Measurements from ENCODE around the gene COX6B2.

Gene COX6B2

GRCh38 chr19:55379174-55379573 lies 24.7 kb upstream of the COX6B2 start:
- Histone ChIP-seq H3K9ac (ENCODE audit: low read depth, low read length) (no peak overlapping the region), H3K36me3 (ENCODE audit: insufficient read depth, low read depth, low read length) (no peaks in the 10 kb centered on the region), H3K9me3 (ENCODE audit: insufficient read depth, low read depth, low read length) (no peaks in the 10 kb centered on the region), H3K4me3 (ENCODE audit: low read length) (no peak overlapping the region), H3K27me3 (ENCODE audit: insufficient read depth, low read length) (peaks cover 75% of the 10 kb centered on the region), H3K27ac (ENCODE audit: low read length) (no peak overlapping the region), H3K4me1 (ENCODE audit: insufficient read depth, low read length) (peaks cover 13% of the 10 kb centered on the region; the same call in 1 of the 2 replicates)

- peaks cover 20% of the 10 kb centered on the region for H3K4me1 ChIP-seq (ENCODE audit: insufficient read depth, low read length)
- no peaks in the 10 kb centered on the region for H3K9me3 ChIP-seq (ENCODE audit: insufficient read depth, low read depth, low read length)
- peak overlapping the region; percentile 60 for H3K4me3 ChIP-seq (ENCODE audit: low read length)
- H3K36me3 ChIP-seq (ENCODE audit: insufficient read depth, low read depth, low read length), result no peaks in the 10 kb centered on the region
- no peak overlapping the region for H3K27ac ChIP-seq (ENCODE audit: low read length)
- peak overlapping the region; percentile 37; the same call in 1 of the 2 replicates for H3K9ac ChIP-seq (ENCODE audit: low read depth, low read length)
- H3K27me3 ChIP-seq (ENCODE audit: insufficient read depth, low read length), result peaks cover 82% of the 10 kb centered on the region
Observed at GRCh38 chr19:55377356-55378131, 23.0 kb upstream of the COX6B2 start.

DNA sequence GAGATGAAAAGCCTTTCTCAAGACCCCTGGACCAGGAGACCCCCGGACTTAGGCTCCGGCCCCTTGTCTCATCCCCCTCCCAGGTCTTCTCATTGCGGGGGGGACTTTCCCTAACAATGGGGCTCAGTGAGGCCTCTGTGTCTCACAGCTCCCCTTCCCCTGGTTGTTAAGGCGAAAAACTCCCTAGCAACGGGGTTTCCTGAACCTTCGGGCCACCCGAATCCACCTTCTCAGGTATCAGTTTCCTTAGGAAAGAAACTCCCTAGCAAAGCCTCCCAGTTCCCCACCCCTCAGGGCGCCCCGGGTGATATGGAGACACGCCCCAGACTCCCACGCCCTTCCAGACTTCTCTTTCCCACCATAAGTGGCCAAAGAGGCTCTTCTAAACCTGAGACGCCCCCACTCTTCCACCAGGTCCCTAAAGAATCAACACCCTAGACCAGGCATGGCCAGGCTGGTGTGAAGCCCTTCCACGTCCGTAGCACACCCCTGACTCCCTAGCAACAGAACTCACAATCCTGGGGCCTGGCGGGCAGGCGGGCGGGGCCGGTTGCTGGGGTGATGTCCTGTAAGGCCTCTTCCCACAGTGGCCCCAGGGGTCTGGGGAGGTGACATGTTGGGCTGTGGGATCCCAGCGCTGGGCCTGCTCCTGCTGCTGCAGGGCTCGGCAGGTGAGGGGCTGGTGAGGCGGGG lies 21.9 kb upstream of the COX6B2 start, which contains the start of gene TMEM190:
Gene TMEM190 (plus strand): TSS at position 586 of the 693 bp plus-strand sequence. CDS start 28 bp downstream, at position 614.
- H3K4me1 ChIP-seq (ENCODE audit: insufficient read depth, low read length), result peaks cover 20% of the 10 kb centered on the region
- H3K27me3 ChIP-seq (ENCODE audit: insufficient read depth, low read length), result peaks cover 82% of the 10 kb centered on the region
- H3K9me3 ChIP-seq (ENCODE audit: insufficient read depth, low read depth, low read length), result no peaks in the 10 kb centered on the region
- peak within 1 kb of the TSS; percentile 37; the same call in 1 of the 2 replicates for H3K9ac ChIP-seq (ENCODE audit: low read depth, low read length)
- peak within 1 kb of the TSS; percentile 60 for H3K4me3 ChIP-seq (ENCODE audit: low read length)
- H3K27ac ChIP-seq (ENCODE audit: low read length), result no peak within 1 kb of the TSS
- H3K36me3 ChIP-seq (ENCODE audit: insufficient read depth, low read depth, low read length), result no peaks in the 10 kb centered on the region

DNA sequence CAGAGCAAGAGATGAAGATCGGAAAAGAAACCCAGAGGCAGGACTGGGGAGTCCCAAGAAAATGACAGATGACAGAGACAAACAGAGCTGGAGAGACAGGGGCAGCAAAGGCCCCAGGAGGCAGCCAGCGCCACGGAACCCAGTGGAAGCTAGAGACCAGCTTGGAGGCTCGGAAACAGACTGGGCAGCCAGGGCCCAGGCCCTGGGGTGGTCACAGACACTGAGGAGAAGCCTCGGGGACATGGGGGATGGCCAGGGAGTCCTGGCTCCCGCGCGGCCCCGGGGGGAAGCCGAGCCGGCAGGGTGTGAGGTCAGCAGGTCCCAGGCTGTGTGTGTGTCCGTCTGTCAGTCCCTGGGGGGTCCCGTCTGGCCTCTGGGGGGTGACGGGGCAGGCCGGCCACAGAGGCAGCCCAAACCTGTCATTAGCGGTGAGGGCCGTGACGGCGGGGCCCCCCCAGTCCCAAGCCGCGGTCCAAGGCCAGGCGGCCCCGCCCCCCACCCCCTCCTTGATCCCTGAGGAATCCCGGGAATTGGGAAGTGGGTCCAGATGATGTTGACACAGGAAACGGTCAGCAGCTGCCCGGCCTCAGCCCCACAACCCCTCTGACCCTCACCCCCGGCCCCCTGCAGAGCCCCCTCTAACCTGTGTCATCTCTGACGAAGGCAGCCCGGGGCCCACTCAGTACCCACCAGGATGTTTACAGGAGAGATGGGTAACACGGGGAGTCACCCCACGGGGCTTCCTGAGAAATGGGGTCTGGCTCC lies 19.7 kb upstream of the COX6B2 start:
- H3K9me3 ChIP-seq (ENCODE audit: insufficient read depth, low read depth, low read length), result no peaks in the 10 kb centered on the region
- no peak overlapping the region; the same call in 1 of the 2 replicates for H3K4me3 ChIP-seq (ENCODE audit: low read length)
- H3K36me3 ChIP-seq (ENCODE audit: insufficient read depth, low read depth, low read length), result no peaks in the 10 kb centered on the region
- peaks cover 24% of the 10 kb centered on the region for H3K4me1 ChIP-seq (ENCODE audit: insufficient read depth, low read length)
- no peak overlapping the region for H3K9ac ChIP-seq (ENCODE audit: low read depth, low read length)
- no peak overlapping the region for H3K27ac ChIP-seq (ENCODE audit: low read length)
- H3K27me3 ChIP-seq (ENCODE audit: insufficient read depth, low read length), result peaks cover 91% of the 10 kb centered on the region

- Histone ChIP-seq H3K9me3 (ENCODE audit: insufficient read depth, low read depth, low read length) (no peaks in the 10 kb centered on the region), H3K27me3 (ENCODE audit: insufficient read depth, low read length) (peaks cover 91% of the 10 kb centered on the region), H3K4me1 (ENCODE audit: insufficient read depth, low read length) (peaks cover 24% of the 10 kb centered on the region), H3K4me3 (ENCODE audit: low read length) (no peak overlapping the region; the same call in 1 of the 2 replicates), H3K27ac (ENCODE audit: low read length) (no peak overlapping the region), H3K9ac (ENCODE audit: low read depth, low read length) (no peak overlapping the region), H3K36me3 (ENCODE audit: insufficient read depth, low read depth, low read length) (no peaks in the 10 kb centered on the region)
Observed at GRCh38 chr19:55373306-55373992, 18.9 kb upstream of the COX6B2 start.

DNA sequence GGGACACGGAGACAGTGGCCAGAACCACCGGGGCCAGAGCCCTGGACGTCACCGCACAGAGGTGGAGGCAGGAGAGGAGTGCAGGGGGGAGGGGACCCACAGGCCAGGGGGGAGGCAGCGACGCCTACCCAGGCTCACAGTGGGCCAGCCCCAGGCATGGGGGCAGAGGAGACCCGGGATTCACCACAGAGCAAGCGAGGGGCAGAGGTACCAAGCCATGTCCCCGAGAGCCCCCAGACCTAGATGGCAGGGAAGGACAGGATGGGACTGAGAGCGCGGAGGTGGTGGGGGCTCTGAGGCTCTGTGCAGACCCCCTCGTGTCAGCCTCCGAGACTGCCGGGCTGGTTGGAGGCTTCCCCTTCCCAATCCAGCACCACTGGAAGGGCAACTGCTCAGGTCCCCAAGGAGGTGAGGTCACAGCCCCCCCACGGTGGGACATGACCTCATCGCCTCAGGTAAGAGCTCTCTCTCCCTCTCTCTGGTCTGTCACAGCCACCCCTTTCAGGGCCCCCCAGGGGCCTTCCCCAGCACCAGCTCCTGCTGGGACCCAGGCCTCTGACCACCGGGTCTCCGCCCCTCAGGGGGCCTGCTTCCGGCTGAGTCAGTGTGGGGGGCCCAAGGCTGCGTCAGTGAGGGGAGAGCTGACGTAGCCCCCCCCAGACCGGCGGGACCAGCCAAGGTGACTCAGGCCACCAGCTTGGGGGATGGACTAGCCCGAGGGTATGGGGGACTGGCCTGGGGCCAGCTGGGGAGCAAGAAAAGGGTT lies 18.0 kb upstream of the COX6B2 start:
- Histone ChIP-seq H3K4me3 (ENCODE audit: low read length) (no peak overlapping the region), H3K27me3 (ENCODE audit: insufficient read depth, low read length) (peaks cover 91% of the 10 kb centered on the region), H3K27ac (ENCODE audit: low read length) (no peak overlapping the region), H3K9ac (ENCODE audit: low read depth, low read length) (no peak overlapping the region), H3K36me3 (ENCODE audit: insufficient read depth, low read depth, low read length) (no peaks in the 10 kb centered on the region), H3K9me3 (ENCODE audit: insufficient read depth, low read depth, low read length) (no peaks in the 10 kb centered on the region), H3K4me1 (ENCODE audit: insufficient read depth, low read length) (peaks cover 24% of the 10 kb centered on the region)

GRCh38 chr19:55370305-55370988 lies 15.9 kb upstream of the COX6B2 start, which contains the start of gene IL11:
Gene IL11 (minus strand): TSS chr19:55370463. CDS start chr19:55370310, 153 bp downstream.
- H3K36me3 ChIP-seq (ENCODE audit: insufficient read depth, low read depth, low read length), result no peaks in the 10 kb centered on the region
- no peaks in the 10 kb centered on the region for H3K9me3 ChIP-seq (ENCODE audit: insufficient read depth, low read depth, low read length)
- H3K9ac ChIP-seq (ENCODE audit: low read depth, low read length), result no peak within 1 kb of the TSS
- H3K27me3 ChIP-seq (ENCODE audit: insufficient read depth, low read length), result peaks cover 76% of the 10 kb centered on the region
- no peak within 1 kb of the TSS for H3K27ac ChIP-seq (ENCODE audit: low read length)
- H3K4me3 ChIP-seq (ENCODE audit: low read length), result peak within 1 kb of the TSS; percentile 68; the same call in 1 of the 2 replicates
- peaks cover 12% of the 10 kb centered on the region for H3K4me1 ChIP-seq (ENCODE audit: insufficient read depth, low read length)

DNA sequence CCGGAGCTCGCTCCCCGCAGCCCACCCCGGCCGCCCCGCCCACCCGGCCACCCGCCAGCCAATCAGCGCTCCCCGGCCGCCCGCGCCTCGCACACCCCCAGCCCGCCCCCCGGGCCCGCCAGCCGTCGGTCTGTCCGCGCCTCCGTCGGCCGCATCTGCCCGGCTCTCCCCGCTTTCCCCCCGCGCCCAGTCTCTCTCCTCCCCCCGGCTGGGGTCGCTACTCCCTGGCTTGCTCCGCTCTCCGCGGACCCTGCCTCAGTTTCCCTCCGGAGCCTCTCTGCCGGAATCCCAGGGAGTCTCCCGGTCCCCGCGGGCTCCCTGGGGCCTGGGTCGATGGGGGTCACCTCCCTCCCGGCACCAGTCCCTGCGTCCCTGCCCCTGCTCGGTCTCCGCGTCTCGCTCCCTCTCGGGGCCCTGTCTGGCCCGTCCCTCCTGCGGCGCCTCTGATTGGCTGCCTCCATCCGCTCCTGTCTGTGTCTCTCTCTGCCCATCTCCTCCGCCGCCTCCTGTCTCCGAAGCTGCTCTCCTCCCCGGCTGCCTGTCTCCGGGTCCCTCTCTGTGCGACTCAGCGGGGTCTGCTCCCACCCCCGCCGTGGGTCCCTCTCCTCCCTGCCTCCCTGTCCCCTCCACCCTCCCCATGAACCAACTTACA lies 15.3 kb upstream of the COX6B2 start:
- Histone ChIP-seq H3K36me3 (ENCODE audit: insufficient read depth, low read depth, low read length) (no peaks in the 10 kb centered on the region), H3K9me3 (ENCODE audit: insufficient read depth, low read depth, low read length) (no peaks in the 10 kb centered on the region), H3K27me3 (ENCODE audit: insufficient read depth, low read length) (peaks cover 73% of the 10 kb centered on the region), H3K9ac (ENCODE audit: low read depth, low read length) (no peak overlapping the region), H3K27ac (ENCODE audit: low read length) (no peak overlapping the region), H3K4me3 (ENCODE audit: low read length) (peak overlapping the region; percentile 68; the same call in 1 of the 2 replicates), H3K4me1 (ENCODE audit: insufficient read depth, low read length) (peaks cover 12% of the 10 kb centered on the region)

DNA sequence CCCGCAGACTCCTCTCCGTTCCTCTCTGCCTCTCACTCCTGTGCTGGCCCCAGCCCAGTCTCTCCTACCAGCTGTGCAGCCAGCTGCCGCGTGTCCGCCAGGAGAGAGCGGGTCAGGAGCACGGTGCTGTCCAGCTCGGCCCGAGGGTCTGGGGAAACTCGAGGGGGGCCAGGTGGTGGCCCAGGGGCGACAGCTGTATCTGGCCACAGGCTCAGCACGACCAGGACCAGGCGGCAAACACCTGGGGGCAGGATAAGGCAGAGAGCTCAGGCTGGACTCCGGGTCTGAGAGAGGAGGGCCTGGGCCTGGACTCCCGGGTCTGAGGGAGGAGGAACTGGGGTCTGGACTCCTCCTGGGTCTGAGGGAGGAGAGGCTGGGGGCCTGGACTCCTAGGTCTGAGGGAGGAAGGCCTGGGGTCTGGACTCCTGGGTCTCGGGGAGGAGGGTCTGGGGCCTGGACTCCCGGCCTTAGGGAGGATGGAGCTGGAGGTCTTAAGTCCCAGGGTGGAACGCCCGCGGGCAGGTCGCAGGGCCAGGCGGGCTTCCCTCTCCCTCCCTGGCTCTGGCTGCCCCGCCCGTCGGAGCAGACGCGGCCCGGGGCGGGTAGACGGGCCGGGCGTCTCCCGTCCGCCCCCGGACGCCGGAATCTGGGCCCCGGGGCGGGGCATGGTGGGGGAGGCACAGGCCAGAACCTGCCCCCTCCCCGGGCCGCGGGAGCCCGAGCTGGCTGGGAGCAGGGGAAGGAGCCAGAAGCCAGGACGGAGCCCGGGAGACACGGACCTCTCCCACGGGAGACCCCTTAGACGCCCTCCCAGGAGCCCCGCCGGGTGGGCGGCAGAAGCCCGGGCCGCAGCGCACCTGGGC lies 14.4 kb upstream of the COX6B2 start:
- peaks cover 74% of the 10 kb centered on the region for H3K27me3 ChIP-seq (ENCODE audit: insufficient read depth, low read length)
- no peaks in the 10 kb centered on the region for H3K36me3 ChIP-seq (ENCODE audit: insufficient read depth, low read depth, low read length)
- no peak overlapping the region for H3K27ac ChIP-seq (ENCODE audit: low read length)
- H3K4me3 ChIP-seq (ENCODE audit: low read length), result peak overlapping the region; percentile 38; the same call in 1 of the 2 replicates
- peaks cover 10% of the 10 kb centered on the region for H3K4me1 ChIP-seq (ENCODE audit: insufficient read depth, low read length)
- no peaks in the 10 kb centered on the region for H3K9me3 ChIP-seq (ENCODE audit: insufficient read depth, low read depth, low read length)
- H3K9ac ChIP-seq (ENCODE audit: low read depth, low read length), result no peak overlapping the region
